Measurements from ENCODE around the gene ARHGAP6. TPM values are rescaled to one million over a fixed set of nuclear protein-coding genes. Genes with fewer than 3 reads are reported as not detected.

ARHGAP6 gene
- total RNA-seq, 1 experiment from 2014 or later: 0.21 TPM

DNA sequence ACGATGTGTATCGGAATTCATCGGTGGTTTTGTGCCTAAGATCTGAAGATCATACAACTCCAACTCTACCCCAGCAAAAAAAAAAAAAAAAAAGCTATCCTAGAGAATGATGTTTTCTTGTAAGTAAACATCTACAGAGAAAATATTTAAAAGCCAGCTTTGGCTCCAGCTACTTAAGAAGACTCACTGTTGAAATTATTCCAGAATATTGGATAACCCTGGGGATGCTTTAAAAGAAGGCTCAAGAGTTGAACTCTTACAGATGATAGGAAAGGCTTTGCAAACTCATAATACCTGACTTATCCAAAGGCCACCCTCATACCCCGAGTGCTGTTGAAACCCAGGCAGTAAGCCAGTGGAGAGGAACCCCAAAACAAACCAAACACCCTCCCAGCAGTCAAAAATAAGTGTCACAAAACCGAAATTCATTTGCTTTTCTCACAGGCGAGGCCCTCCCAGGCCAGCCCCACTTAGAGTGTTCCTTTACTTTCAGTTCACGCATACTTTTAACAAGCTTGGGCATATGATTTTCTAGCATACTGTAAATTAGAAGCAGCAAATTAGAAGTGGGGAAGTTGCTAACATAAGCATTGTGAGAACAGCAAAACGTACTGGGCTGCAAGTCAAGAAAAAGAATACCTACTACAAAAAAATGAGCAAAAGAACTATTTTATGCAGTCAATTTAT is 375.2 kb downstream of the ARHGAP6 start:
- in situ Hi-C loops (cut with HindIII; ENCODE audit: low pct_unique_long_range_greater_than_20kb, low sequenced_read_pairs): no loop called here

DNA sequence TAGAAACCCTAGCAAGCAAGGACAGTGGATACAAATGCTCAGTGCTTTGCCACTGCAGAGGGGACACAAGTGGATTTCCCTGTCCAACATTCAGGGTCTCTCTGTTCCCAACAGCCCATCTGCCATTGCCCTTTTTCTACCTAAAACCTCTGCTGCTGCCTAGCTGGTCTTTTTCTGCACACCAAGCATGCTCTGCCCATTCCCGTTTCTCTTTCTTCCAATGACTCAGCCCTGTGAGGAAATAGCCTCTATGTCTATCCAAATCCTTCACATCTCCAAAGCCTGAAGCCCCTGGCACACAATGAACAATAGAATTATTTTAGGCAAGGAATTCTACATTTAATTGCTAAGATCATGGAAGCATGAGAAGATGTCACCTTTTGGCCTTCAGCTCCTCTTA is 378.2 kb downstream of the ARHGAP6 start:
- in situ Hi-C loops (cut with HindIII; ENCODE audit: low pct_unique_long_range_greater_than_20kb, low sequenced_read_pairs): no loop called here
- DNase-seq (ENCODE audit: low read depth, low spot score): peak; percentile 53

More for the DNA sequence above, 375.2 kb downstream of the ARHGAP6 start:
- DNase-seq (ENCODE audit: low read depth, low spot score): no peak

DNA sequence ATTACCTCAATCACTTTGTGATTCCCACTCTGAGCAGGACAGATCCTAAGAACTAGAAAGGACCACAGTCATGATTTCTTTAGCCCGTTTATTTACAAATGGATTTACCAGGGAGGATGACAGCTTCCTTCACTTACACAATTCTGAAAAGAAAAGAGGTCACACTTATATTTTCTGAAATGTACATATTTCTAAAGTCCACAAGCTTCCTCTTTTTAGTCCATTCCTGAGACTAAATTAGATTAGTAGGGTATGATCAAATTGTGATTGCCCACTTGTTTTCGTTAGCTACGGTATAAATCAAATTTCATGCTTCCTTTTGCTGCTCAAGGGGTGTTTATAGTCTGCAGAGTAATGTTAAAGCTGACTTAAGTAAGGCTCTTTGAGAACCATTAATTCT is 380.1 kb downstream of the ARHGAP6 start:
- in situ Hi-C loops (cut with HindIII; ENCODE audit: low pct_unique_long_range_greater_than_20kb, low sequenced_read_pairs): no loop called here
- DNase-seq (ENCODE audit: low read depth, low spot score): no peak

DNA sequence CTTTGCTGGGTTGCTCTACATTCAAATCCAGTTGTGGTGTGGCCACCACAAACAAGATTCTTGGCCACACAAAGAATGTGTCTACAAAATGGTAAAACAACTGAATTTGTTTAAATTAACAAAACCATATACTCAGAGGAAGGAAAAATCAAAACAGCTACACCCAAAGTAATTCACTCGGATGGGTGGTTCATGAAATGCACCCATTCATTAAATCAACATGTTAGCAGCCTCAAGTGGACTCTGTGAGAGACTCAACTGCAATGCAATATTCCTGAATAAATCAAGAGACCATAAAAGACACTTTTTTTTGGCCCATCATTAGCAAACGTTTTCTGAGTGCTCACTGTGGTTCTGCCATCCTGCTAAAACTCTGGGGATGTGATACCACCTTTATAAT is 383.7 kb downstream of the ARHGAP6 start:
- no peak for DNase-seq (ENCODE audit: low read depth, low spot score)
- in situ Hi-C loops (cut with HindIII; ENCODE audit: low pct_unique_long_range_greater_than_20kb, low sequenced_read_pairs): no loop called here

DNA sequence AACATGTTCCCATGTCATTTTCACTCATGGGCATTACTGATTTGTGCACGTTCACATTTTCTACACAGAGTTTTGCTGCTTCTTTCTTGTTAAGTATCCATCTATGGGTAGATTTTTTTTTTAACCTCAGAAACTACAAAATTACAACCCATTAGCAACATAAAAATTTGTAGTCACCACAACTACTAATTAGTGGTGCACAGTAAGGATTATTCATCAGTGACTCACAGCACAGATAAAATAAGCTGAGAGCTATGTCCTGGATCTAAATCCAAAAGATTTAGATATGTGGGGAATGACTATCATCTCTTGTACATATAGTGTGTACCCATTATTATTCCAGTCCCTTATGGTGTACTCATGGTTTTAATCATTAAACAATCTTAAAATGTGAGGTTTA is 392.2 kb downstream of the ARHGAP6 start:
- in situ Hi-C loops (cut with HindIII; ENCODE audit: low pct_unique_long_range_greater_than_20kb, low sequenced_read_pairs): no loop called here
- DNase-seq (ENCODE audit: low read depth, low spot score): no peak

DNA sequence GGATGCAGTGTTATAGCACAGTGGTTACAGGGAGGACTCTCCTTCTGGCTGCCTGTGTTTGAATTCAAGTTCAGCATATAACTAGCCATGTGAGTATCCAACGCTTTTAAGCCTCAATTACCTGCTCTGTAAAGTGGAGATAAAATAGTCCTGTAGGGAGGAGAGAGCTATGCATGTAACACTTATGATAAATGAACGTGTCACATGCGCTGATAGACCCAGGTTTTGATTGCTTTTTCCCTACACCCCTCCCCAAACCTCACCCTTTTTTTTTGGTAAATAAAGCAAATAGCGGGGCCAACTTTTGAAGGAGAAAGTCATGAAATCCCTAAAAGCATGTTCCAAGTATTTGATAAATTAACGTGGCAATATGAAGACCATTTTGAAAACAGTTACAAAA is 392.9 kb downstream of the ARHGAP6 start:
- in situ Hi-C loops (cut with HindIII; ENCODE audit: low pct_unique_long_range_greater_than_20kb, low sequenced_read_pairs): no loop called here

DNA sequence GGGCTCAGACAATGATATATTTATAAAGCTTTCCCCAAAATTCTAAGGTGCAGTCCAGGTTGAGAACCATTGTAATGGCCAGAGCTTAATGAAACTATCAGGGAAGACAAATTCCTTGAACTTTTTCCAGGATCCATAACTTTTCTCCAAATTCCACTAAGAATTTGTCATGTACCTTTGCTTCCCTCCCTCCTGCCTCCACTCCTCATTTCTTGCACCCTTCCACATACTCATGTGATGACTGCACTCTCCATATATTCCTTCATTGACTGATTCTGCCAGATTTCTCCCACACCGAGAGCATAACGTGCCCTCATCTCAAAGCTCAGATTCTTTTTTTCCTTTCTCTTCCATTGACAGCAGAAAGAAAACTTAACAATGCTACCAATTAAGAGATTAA is 393.4 kb downstream of the ARHGAP6 start:
- in situ Hi-C loops (cut with HindIII; ENCODE audit: low pct_unique_long_range_greater_than_20kb, low sequenced_read_pairs): no loop called here
- DNase-seq (ENCODE audit: low read depth, low spot score): no peak

More for the DNA sequence above, 392.9 kb downstream of the ARHGAP6 start:
- DNase-seq (ENCODE audit: low read depth, low spot score): no peak

DNA sequence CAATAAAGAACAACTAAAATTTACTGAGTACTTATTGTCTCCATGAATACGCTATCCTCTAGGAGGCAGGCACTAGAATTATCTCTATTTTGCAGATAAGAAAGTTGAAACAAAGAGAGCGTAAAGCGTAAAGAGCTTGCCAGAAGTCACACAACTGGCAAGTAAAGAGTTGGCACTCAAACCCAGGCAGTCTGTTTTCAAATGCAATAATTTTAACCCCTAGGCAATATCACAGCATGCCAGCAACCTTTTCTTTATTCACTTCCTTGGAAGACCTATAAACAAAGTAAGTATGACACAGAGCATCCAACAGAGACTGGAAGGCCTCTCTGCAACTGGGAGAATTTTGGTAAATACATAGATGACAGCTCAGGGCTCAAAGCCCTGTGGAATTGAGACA is 395.7 kb downstream of the ARHGAP6 start:
- DNase-seq (ENCODE audit: low read depth, low spot score): no peak

DNA sequence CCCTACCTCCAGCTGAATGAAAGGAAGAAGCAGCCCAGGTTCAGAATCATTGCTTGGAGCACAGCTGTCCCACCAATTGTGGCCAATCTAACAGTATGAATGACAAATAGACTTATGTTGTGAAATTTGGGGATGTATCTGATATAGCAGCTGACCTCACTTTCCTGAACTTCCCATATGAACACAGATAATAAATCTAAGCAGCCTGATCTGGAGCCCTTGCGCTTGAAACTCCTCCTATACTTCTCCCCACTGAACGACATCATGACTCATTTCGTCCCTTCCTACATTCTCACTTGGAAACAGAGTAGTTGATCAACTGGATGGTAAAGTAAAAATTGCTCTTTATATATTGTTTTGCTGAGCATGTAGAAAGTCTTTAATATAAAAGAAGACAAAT is 396.7 kb downstream of the ARHGAP6 start:
- in situ Hi-C loops (cut with HindIII; ENCODE audit: low pct_unique_long_range_greater_than_20kb, low sequenced_read_pairs): no loop called here
- DNase-seq (ENCODE audit: low read depth, low spot score): no peak

More for the DNA sequence above, 395.7 kb downstream of the ARHGAP6 start:
- in situ Hi-C loops (cut with HindIII; ENCODE audit: low pct_unique_long_range_greater_than_20kb, low sequenced_read_pairs): no loop called here

DNA sequence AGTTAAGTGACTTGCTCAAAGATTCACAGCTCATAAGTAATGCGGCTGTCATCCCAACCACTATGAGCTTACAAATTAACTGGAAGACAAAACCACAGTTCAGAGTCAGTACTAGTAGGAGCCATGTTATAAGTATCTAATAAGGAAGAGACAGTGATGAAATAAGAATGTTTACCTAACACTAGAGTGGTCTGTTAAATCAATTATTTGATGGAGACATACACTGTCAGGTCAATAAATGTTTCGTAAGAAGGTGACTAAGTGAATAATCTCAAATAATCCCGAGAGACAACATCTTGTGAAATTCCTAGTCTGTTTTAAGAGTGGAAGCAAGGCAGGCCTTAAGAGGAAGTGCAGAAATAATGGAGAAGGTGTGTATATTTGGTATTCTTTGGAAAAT is 398.3 kb downstream of the ARHGAP6 start:
- in situ Hi-C loops (cut with HindIII; ENCODE audit: low pct_unique_long_range_greater_than_20kb, low sequenced_read_pairs): no loop called here
- DNase-seq (ENCODE audit: low read depth, low spot score): no peak

DNA sequence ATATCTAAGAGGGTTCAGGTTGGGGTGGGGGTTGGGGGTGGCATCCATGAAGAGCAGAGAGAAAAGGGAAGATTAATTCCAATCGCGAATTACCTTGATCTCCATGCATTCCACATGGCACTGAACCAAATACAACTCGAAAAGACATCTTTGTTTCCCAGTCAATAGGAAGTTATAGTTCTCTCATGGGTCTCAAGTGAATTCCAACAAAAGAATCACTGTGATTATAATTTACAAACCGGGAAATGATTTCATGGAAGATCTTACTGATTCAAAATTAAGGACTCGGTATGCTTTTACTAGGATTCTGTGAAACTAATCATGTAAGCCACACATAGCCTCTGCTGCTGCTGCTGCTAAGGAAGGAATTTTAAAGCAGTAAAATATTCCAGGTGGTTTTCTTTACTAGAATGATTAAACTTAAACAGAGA is 399.1 kb downstream of the ARHGAP6 start:
- peak; percentile 46 for DNase-seq (ENCODE audit: low read depth, low spot score)
- in situ Hi-C loops (cut with HindIII; ENCODE audit: low pct_unique_long_range_greater_than_20kb, low sequenced_read_pairs): no loop called here

DNA sequence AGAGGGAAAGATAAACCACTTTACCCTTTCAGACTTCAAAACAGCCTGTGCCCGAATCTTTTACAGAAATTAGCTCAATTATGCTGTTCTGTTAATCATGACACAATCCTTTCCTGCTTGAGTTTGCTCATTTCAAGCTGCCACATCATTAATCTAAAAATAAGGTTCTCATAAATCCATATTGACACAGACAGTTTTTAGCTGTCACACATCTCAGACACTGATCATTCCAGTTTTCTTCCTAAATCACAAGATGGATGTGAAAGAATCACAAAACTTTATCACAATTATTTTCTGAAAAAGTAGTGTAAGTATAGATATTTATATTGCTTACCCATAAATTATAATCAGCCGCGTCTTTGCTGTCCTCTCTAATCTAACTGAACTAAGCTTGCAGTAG is 400.4 kb downstream of the ARHGAP6 start:
- in situ Hi-C loops (cut with HindIII; ENCODE audit: low pct_unique_long_range_greater_than_20kb, low sequenced_read_pairs): no loop called here
- no peak for DNase-seq (ENCODE audit: low read depth, low spot score)

DNA sequence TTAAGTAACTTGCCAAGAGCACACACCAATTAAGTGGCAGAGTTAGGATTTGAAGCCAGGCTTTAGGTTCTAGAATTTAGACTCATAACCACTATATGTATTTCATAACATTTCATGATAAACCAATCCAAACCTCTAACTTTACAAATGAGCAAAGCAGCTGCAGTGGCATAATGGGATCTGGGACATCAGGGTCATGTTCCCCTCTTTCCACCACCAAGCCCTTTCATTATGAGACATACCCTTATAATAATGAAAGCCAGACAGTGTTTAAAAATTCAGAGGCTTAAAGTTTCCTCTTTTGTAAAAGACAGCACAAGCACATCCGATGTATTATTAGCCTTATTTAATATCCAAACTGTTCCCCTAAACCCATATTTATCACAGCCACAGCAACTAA is 400.8 kb downstream of the ARHGAP6 start:
- in situ Hi-C loops (cut with HindIII; ENCODE audit: low pct_unique_long_range_greater_than_20kb, low sequenced_read_pairs): no loop called here
- DNase-seq (ENCODE audit: low read depth, low spot score): no peak

DNA sequence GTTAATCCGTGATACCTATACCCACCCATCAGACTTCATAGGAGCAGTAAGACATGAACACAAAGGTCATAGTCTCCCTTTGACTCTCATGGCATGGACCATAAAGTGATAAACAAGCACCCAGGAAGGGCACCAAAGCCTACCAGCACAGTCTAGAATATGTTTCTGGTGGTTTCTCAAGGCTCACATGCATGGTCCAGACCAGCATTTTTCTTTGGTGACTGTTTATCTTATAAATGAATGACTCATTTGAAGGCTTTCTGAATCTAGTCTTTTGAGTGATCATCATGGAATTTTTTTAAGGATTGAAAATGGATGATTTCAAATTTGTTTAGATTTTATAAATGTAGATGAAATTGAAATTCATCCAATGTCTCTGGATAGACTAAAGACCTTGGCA is 404.5 kb downstream of the ARHGAP6 start:
- in situ Hi-C loops (cut with HindIII; ENCODE audit: low pct_unique_long_range_greater_than_20kb, low sequenced_read_pairs): no loop called here
- no peak for DNase-seq (ENCODE audit: low read depth, low spot score)

DNA sequence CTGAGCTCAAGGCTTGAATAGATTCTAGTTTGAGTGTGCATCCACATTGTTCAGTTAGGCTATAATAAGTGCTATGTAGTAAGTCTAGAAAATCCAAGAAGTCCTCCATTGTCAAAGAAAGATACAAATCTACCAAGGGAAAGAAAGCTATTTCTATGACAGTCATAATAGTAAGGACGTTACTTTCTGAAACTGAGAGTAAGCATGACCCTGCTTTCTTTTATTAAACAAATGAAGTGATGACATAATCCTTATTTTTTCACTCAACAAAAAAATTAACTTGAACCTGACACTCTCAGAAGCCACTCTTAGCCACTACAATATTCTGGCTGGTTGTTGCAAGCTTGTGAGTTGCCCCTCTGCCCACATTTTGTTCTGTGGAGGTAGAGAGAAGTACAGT is 406.3 kb downstream of the ARHGAP6 start:
- in situ Hi-C loops (cut with HindIII; ENCODE audit: low pct_unique_long_range_greater_than_20kb, low sequenced_read_pairs): no loop called here
- no peak for DNase-seq (ENCODE audit: low read depth, low spot score)

DNA sequence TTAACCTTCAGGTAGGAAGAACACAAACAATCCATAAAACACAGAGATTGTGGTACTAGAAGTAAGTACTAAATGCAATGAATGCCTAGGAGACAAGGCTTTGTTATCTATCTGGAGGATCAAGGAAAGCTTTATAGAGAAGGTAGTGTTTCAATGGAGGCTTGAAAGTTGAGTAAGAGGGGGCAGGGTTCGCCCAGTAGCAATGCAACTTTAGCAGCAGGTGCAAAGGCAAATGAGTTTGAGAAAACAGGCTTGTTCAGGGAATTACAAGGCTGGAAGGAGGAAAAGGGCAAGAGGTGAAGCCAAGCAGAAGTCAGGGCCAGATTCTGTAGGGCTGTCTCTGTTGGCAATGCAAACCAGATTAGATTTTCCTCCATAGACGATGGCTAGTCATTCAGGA is 408.0 kb downstream of the ARHGAP6 start:
- no peak for DNase-seq (ENCODE audit: low read depth, low spot score)
- in situ Hi-C loops (cut with HindIII; ENCODE audit: low pct_unique_long_range_greater_than_20kb, low sequenced_read_pairs): no loop called here

DNA sequence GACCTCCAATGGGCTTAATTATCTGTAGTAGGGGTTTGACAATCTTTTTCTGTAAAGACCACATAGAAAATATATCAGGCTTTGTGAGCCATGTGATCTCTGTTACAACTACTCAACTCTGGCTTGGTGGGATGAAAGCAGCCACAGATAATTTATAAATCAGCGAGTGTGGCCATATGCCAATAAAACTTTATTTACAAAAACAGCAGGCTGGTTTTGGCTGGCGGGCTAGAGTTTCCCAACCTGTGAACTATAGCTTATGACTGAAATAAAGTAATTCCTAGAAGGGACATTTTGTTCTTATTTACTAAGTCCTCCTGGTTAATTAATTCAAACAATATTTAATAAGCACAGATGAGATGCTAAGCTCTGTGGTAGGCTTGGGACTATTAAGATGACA is 408.4 kb downstream of the ARHGAP6 start:
- in situ Hi-C loops (cut with HindIII; ENCODE audit: low pct_unique_long_range_greater_than_20kb, low sequenced_read_pairs): no loop called here
- no peak for DNase-seq (ENCODE audit: low read depth, low spot score)

DNA sequence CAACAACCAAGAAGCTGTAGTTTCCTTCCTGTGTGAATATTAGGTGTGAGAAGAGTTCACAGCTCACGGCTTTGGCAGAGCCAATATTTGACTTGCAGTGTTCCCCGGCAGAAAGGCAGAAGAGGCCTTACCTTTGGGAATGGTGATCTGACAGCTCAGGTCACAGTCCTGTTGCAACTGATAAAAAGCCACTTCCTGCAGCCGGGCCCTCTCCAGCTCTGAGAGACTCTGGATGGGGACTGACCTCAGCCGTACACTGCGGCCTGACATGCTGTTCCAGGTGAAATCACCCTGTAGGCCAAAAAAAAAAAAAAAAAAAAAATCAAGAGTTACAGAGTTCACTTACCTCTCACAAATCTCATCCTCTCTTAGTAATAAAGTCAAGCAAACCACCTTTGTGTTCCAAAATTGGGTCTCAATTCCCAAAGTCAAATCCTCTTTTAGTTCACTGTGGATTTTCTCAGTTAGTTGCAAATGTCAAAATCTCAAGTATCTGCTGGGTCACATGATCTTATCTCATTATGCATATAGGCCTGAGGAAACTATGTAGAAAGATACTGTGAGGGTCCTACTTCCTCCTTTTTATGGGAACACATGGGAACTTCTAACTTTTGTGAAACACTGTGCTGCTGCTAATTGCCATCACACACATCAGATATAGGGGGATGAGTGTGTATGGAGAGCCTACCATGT is 411.2 kb downstream of the ARHGAP6 start:
- no peak for DNase-seq (ENCODE audit: low read depth, low spot score)
- in situ Hi-C loops (cut with HindIII; ENCODE audit: low pct_unique_long_range_greater_than_20kb, low sequenced_read_pairs): no loop called here

DNA sequence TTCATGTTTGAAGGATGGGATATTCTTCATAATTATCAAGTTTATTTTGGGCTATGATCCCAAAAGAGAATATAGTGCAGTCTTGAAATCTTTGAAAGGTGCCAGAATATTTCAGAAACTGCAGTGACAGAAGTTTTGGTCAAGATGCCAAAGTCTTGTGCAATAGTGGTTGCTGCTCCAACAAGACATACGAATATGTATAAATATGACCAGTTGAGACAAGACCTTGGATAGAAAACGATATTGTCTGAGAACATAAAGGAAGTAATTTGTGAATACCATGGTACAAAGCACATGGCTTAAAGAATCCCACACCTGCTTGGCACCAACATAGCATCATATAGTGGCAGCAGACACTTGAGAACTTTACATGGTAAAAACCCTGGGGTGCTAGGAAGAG is 421.1 kb downstream of the ARHGAP6 start:
- in situ Hi-C loops (cut with HindIII; ENCODE audit: low pct_unique_long_range_greater_than_20kb, low sequenced_read_pairs): no loop called here
- no peak for DNase-seq (ENCODE audit: low read depth, low spot score)
